Activated T-helper 17 cell treated with anti-CD3 and anti-CD28 coated beads, Interleukin-2, amount 50 U/mL, for 72 hours (primary cell): Measurements from ENCODE around the gene MICAL2. TPM values are rescaled to one million over a fixed set of nuclear protein-coding genes. Genes with fewer than 3 reads are reported as not detected.
"Not testable (repeated sequence)": the region's sequence is repeated elsewhere in the genome, so short reads cannot be mapped to it uniquely, and the experiment has no call there.

Experiments used
- ATAC-seq: fragments of 150-1000 bp; cut with Tn5 transposase; replicated peaks from 2 replicates; pipeline ENCODE4 v1.10.0; 2021; ENCODE audit warnings: mild to moderate bottlenecking, moderate library complexity
- H3K27ac Mint-ChIP-seq: one replicate; pipeline ENCODE4 v1.8.0; 2022; ENCODE audit warnings: mixed read lengths
- H3K27me3 Mint-ChIP-seq: one replicate; pipeline ENCODE4 v1.8.0; 2022; ENCODE audit warnings: mixed read lengths
- H3K36me3 Mint-ChIP-seq: one replicate; pipeline ENCODE4 v1.8.0; 2022; ENCODE audit warnings: low read depth, mild to moderate bottlenecking, mixed read lengths
- H3K4me1 Mint-ChIP-seq: one replicate; pipeline ENCODE4 v1.8.0; 2022; ENCODE audit warnings: mixed read lengths
- H3K4me3 Mint-ChIP-seq: one replicate; pipeline ENCODE4 v1.8.0; 2022; ENCODE audit warnings: mild to moderate bottlenecking, mixed read lengths
- H3K9me3 Mint-ChIP-seq: one replicate; pipeline ENCODE4 v1.8.0; 2022; ENCODE audit warnings: mixed read lengths
- total RNA-seq, 2 donors: library from RNA; stranded (reverse); gene quantifications; one replicate each; pipeline ENCODE4 v1.2.3, GENCODE V29; 2022

MICAL2 gene
- total RNA-seq, 2 donors from 2014 or later = 127 to 253 TPM

DNA sequence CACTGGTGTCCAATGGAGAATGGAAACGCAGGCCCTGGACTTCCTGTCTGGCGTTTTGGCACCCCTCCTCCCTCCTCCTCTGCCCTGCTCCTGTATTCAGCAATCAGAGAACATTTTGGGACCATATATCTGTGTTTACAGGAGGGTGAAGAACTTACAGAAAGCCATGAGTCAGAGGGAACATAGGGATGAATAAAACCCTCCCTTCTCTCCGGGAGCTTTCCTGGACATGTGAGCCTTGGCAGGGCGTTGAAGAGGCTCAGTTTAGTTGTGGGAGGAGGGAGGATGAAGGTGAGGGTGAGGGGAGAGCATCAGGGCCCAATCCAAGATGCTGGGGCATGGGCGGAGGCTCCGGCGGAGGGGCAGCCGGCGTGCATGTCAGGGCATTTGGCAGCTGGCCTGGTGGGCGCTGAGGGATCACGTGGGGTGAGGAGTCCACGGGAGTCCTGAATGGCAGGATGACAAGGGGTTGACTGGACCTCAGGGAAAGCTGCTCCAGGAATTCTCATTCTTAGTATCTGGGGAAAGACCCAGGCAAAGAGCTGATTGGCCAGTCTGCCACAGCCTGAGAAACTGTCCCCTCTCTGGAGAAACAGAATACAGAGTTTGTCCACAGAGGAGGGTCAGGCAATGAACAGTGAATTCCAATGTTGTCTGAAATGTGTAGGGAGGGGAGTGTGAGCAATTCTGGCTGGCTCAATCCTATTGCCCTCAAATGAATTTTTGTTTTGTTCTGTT lies 28.9 kb downstream of the MICAL2 start:
- H3K36me3 Mint-ChIP-seq = peaks cover 20% of the 10 kb centered on the region

DNA sequence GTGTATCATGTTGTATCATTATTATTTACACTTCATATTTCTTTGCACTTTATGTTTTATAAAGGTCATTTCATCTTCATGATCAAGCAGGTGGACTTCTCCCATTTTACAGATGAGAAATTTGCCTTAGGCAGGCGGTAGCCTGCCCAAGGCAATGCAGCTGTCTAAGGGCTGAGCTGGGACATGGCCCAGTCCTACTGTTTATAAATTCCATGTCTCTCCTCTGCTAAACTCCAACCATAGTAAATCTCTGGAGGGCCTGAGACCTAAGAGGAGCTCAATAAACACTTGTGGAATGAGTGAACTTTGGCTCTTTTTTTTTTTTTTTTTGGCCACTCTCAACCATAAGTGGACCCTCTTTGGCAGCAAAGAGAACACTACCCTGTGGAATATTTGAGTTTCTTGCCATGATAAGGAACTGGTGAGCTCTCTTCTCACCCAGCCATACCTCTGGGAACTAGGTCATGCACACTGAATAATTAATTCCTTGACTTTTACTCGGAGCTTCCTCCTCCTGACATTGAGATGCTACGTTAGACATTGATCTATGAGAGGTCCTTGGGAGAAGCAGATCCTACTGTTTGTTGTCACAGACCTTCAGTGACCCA lies 29.9 kb downstream of the MICAL2 start:
- ATAC-seq = no peak
- no peaks in the 10 kb centered on the region for H3K27me3 Mint-ChIP-seq
- peak overlapping the region; percentile 50 for H3K4me3 Mint-ChIP-seq
- H3K36me3 Mint-ChIP-seq = peaks cover 20% of the 10 kb centered on the region
- peaks cover 4% of the 10 kb centered on the region for H3K9me3 Mint-ChIP-seq
- peak overlapping the region; percentile 83 for H3K27ac Mint-ChIP-seq
- peaks cover 48% of the 10 kb centered on the region for H3K4me1 Mint-ChIP-seq

More for the DNA sequence above, 28.9 kb downstream of the MICAL2 start:
- ATAC-seq = no peak
- Mint-ChIP-seq H3K27me3 (no peaks in the 10 kb centered on the region), H3K4me1 (peaks cover 45% of the 10 kb centered on the region), H3K4me3 (no peak overlapping the region), H3K27ac (peak overlapping the region; percentile 83), H3K9me3 (peaks cover 4% of the 10 kb centered on the region)

DNA sequence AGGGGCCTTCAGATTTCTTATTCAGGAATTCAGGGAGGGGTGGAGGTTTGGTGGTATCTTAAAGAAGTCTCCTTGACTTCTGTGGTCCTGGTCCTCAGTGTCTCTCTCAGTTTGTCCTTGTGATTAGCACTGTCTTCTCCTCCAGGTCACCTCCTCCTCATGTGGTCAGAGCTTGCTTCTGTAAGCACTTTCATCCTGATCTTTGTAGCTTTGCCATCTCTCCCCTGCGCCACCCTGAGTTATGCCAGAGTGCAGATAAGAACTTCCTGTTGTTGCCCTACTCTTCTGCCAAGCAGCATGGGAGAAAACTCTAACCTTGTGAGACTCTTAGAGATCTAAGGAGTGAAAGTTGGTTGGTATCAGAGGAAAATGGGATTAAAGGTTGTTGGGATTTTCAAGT lies 30.9 kb downstream of the MICAL2 start:
- H3K4me1 Mint-ChIP-seq = peaks cover 48% of the 10 kb centered on the region
- peak overlapping the region; percentile 50 for H3K4me3 Mint-ChIP-seq
- H3K27ac Mint-ChIP-seq = peak overlapping the region; percentile 83
- peaks cover 20% of the 10 kb centered on the region for H3K36me3 Mint-ChIP-seq
- peaks cover 4% of the 10 kb centered on the region for H3K9me3 Mint-ChIP-seq
- ATAC-seq = no peak
- no peaks in the 10 kb centered on the region for H3K27me3 Mint-ChIP-seq

DNA sequence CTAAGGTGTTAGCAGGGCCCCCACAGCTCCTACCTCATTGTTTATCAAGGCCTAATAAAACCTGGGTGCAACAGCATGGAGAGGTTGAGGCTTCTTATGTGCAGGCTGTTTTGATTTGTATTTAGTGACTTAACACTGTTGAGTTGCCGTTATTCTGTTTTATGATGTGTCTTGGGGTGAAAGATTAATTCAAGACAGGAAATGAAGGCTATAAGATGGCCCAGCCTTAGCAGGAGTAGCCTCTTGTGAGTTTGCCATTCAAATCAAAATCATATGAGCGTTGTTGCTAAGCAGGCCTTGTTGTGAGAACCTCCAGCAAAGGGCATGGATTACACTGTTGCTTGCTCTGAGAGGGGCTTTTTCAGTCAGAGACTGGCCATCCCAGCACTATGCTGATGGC lies 31.8 kb downstream of the MICAL2 start:
- no peak for ATAC-seq

DNA sequence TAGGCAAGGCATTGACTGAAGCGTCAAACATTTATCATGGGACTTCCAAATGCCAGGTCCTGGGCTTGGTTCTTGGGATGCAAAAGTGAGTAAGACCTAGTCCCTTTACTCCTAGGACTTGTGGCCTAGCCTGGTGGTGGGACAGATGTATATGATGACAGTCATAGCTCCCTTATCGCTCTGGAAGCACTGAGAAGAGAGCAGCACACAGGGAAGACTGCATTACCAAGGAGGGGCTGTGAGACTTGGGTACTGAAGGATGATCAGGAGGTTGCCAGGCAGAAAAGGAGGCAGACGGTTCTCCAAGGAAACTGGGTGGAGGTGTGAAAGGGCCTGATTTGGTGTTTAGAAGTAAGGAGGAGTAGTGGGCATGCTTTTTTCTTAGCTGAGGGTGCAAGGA lies 32.5 kb downstream of the MICAL2 start:
- peaks cover 20% of the 10 kb centered on the region for H3K36me3 Mint-ChIP-seq
- peaks cover 48% of the 10 kb centered on the region for H3K4me1 Mint-ChIP-seq
- peak overlapping the region; percentile 83 for H3K27ac Mint-ChIP-seq
- H3K27me3 Mint-ChIP-seq = no peaks in the 10 kb centered on the region
- H3K9me3 Mint-ChIP-seq = peaks cover 4% of the 10 kb centered on the region
- H3K4me3 Mint-ChIP-seq = peak overlapping the region; percentile 9
- ATAC-seq = no peak

More for the DNA sequence above, 31.8 kb downstream of the MICAL2 start:
- peak overlapping the region; percentile 9 for H3K4me3 Mint-ChIP-seq
- H3K27me3 Mint-ChIP-seq = no peaks in the 10 kb centered on the region
- peaks cover 4% of the 10 kb centered on the region for H3K9me3 Mint-ChIP-seq
- H3K4me1 Mint-ChIP-seq = peaks cover 48% of the 10 kb centered on the region
- H3K27ac Mint-ChIP-seq = peak overlapping the region; percentile 83
- H3K36me3 Mint-ChIP-seq = peaks cover 20% of the 10 kb centered on the region

DNA sequence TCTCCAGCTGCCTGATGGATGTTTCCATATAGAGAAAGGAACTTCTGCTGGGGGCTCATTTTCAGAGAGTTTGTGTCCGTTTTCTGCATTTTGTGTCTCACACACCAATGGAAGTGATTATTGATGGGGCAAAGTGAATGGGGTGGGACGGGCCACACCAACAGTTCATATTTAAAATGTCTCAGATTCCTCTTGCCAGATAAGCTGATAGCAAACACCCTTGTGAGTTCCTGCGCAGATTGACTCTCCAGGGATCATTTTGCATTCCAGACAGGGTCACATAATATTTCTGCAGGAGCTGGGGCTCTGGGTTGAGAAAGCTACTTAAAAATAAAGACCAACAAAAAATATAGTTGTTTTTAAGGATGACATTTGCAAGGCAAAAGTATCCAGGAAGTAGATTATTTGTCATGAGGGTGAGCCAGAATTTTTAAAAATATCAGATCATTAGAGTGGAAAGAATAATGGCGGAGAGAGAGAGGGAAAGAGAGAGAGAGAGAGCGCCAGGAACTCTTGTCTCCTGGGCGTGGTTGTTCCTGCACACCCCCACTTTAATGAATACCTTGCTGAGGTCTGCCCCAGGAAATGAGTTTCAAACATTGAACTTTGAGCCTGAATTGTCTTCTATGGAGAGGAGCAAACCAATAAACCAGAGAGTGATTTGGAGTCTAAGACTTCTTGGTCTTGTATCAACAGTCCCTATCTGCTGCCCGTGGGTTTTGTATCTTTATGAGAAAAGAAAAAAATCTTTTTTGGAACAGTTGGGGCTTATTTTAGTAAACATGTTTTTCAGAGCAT lies 33.3 kb downstream of the MICAL2 start:
- Mint-ChIP-seq H3K4me1 (peaks cover 51% of the 10 kb centered on the region), H3K9me3 (peaks cover 4% of the 10 kb centered on the region), H3K4me3 (peak overlapping the region; percentile 56), H3K27ac (peak overlapping the region; percentile 83), H3K36me3 (peaks cover 20% of the 10 kb centered on the region), H3K27me3 (no peaks in the 10 kb centered on the region)
- ATAC-seq = no peak

DNA sequence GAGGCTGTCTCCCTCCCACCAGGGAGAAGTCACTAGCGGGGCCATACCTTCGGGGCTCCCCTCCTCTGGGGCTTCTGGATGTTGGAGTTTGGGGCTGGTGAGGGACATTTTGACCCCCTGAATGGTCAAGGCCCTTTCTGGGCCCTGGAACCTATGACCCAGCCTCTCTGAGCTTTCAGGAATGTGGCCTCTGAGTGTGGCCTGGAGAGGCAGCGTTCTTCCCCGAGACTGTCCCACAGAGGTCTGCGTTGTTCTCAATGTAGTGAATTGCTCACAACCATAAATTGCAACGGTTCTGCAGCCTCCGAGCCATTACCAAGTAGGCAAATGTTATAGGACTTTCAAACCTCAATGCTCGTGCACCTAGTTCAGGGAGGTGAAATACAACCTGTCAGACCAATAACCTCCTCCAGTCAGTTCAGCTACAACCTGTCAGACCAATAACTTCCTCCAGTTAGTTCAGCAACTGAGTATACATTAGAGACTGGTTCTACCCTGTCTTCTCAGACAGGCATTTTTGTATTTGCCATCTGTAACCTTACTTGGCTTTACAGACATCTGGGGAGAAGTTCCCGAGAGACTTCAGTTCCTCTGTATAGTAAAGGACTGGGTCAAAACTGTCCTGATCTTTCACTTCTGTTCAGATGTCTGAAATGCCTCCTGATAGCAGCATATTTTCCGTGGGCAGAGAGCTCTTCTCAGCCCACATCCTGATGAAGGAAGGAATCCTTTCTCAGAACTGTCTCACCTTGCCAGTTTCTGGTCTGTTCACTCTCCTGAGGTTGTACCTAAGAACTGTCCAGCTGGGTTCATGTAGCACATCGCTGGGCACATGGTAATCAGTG lies 34.2 kb downstream of the MICAL2 start:
- Mint-ChIP-seq H3K9me3 (peaks cover 4% of the 10 kb centered on the region), H3K4me1 (peaks cover 55% of the 10 kb centered on the region), H3K36me3 (peaks cover 14% of the 10 kb centered on the region), H3K27me3 (no peaks in the 10 kb centered on the region), H3K4me3 (peak overlapping the region; percentile 56), H3K27ac (peak overlapping the region; percentile 83)
- peak; percentile 49 for ATAC-seq

DNA sequence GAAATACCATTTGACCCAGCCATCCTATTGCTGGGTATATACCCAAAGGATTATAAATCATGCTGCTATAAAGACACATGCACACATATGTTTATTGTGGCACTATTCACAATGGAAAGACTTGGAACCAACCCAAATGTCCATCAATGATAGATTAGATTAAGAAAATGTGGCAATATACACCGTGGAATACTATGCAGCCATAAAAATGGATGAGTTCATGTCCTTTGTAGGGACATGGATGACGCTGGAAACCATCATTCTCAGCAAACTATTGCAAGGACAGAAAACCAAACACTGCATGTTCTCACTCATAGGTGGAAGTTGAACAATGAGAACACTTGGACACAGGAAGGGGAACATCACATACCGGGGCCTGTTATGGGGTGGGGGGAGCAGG lies 36.3 kb downstream of the MICAL2 start:
- not testable (repeated sequence) for H3K4me3 Mint-ChIP-seq, ATAC-seq, H3K27me3 Mint-ChIP-seq, H3K27ac Mint-ChIP-seq, H3K9me3 Mint-ChIP-seq, H3K36me3 Mint-ChIP-seq
- H3K4me1 Mint-ChIP-seq = peaks cover 65% of the 10 kb centered on the region

DNA sequence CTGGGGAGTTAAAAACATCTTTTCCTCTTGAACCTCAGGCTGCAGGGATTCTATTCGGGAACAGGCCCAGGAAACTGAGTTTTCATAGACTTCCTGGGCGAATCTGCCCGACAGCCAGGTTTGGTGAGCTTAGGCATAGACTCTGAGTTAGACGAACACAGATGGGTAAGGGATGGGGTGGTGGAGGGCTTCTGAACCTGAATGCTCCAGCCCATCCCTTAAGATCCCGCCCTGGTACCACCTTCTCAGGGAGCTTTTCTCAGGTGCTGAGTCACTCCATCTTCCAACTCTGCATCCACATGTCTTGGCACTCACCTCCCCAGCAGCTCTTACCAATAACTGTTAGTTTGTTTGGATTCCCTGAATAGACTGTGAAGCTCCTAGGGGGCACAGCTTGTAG lies 37.4 kb downstream of the MICAL2 start:
- Mint-ChIP-seq H3K27me3 (no peaks in the 10 kb centered on the region), H3K4me3 (peak overlapping the region; percentile 71), H3K27ac (peak overlapping the region; percentile 91), H3K4me1 (peaks cover 61% of the 10 kb centered on the region), H3K36me3 (peaks cover 7% of the 10 kb centered on the region), H3K9me3 (no peaks in the 10 kb centered on the region)
- no peak for ATAC-seq

DNA sequence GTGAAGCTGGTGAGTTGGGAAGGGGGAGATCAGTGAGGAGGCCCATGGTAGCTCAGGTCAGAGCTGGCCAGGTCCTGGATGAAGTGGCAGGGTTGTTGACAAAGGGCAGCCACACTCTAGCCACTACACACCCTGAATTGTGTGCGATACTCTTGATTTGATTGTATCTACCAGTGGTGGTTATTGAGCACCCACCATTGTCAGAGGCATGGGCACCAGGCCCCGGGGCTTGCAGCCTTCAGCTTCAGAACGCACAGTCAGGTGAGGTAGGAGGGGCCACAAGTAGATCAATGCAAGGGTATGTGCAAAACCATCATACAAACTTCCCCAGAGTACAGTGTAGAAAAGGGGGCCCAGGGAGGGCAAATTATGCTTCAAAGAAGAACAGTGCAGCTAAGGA lies 38.1 kb downstream of the MICAL2 start:
- Mint-ChIP-seq H3K4me1 (peaks cover 57% of the 10 kb centered on the region), H3K27ac (peak overlapping the region; percentile 91), H3K36me3 (peaks cover 14% of the 10 kb centered on the region), H3K4me3 (peak overlapping the region; percentile 71), H3K9me3 (no peaks in the 10 kb centered on the region), H3K27me3 (no peaks in the 10 kb centered on the region)
- ATAC-seq = no peak

DNA sequence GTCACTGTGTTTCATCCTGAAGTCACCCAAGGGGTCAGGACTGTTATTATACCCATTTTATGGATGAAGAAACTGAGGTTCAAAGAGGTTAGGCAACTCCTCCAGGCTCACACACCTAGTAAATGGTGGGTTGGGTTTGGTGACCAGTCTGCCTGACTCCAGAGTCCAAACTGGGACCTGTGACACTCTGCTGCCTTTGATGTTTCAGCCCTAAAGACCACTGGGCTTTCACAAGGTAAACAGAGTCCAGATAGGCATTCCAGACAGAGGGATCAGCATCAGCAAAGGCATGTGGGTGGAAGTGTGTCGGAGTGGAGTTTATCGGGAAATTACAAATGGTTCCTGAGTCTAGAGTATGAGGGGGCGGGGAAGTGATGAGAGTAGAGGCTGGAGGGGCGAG lies 38.5 kb downstream of the MICAL2 start:
- no peaks in the 10 kb centered on the region for H3K9me3 Mint-ChIP-seq
- H3K4me1 Mint-ChIP-seq = peaks cover 57% of the 10 kb centered on the region
- H3K4me3 Mint-ChIP-seq = peak overlapping the region; percentile 71
- H3K36me3 Mint-ChIP-seq = peaks cover 18% of the 10 kb centered on the region
- peak overlapping the region; percentile 91 for H3K27ac Mint-ChIP-seq
- no peak for ATAC-seq
- no peaks in the 10 kb centered on the region for H3K27me3 Mint-ChIP-seq

DNA sequence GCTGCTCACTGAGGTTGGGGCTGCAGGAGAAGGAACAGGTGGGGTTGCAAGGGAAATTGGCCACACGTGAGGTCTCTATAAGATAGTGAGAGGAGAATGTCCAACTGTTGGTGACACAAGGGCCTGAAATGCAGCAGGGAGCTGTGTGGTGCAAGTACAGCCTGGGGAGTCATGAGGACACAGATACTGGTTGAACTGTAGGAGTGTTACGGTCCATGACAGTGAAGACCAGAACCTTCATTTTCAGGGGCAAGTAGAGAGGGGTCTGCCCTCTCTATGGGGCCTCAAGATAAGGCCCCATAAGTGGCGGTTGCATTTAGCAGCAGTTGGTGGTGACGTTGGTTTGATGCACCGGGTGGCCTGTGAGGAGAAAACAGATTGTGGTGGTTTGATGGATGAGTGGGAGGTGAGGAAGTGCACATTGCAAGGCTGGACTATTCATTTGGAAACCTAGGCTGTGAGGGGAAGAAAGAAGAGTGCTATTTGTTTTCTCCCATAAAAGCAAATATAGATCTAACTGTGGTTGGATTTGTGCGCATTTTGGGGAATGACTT lies 39.4 kb downstream of the MICAL2 start:
- peak; percentile 67 for ATAC-seq
- peaks cover 20% of the 10 kb centered on the region for H3K36me3 Mint-ChIP-seq
- H3K9me3 Mint-ChIP-seq = no peaks in the 10 kb centered on the region
- H3K4me3 Mint-ChIP-seq = peak overlapping the region; percentile 71
- peaks cover 52% of the 10 kb centered on the region for H3K4me1 Mint-ChIP-seq
- no peaks in the 10 kb centered on the region for H3K27me3 Mint-ChIP-seq
- peak overlapping the region; percentile 91 for H3K27ac Mint-ChIP-seq

DNA sequence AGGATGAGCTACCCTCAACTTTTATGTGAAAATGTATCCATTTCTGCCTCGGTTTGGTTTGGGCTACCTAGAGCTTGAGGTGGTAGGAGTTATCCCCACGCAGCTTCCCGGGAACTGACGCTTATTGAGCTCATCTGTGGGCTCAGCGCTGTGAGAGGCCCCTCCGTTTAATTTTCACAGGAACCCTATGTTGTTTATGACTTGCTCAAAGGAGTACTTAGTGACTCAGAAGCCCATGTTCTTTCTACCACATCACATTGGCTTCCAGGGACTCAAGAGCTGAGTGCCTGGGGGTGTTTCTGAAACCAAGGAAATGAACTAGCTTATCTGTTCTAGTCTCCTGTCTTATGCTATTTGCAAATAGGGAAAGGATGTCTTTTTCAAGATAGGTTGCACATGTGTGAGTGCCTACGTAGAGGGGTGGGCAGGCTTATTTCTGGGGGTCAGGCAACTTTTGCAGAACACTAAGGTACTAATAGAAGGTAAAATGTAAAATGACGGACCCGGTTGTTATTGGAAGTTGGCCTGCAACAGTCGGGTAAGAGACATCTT lies 40.5 kb downstream of the MICAL2 start:
- Mint-ChIP-seq H3K27ac (peak overlapping the region; percentile 91), H3K27me3 (no peaks in the 10 kb centered on the region), H3K36me3 (peaks cover 25% of the 10 kb centered on the region), H3K4me3 (peak overlapping the region; percentile 71), H3K4me1 (peaks cover 58% of the 10 kb centered on the region), H3K9me3 (no peaks in the 10 kb centered on the region)
- peak; percentile 87 for ATAC-seq
